Aorta (tissue), 5 donors: ENCODE measurements around the gene NOX3. TPM values are rescaled to one million over a fixed set of nuclear protein-coding genes. Genes with fewer than 3 reads are reported as not detected.

ENCODE experiments used
- ATAC-seq: fragments of 200-7000 bp; cut with Tn5 transposase; one replicate; pipeline ENCODE4 v1.9.1; 2022; ENCODE audit warnings: moderate library complexity; ENCODE audit not compliant: low FRiP score
- DNase-seq, 2 donors: peaks; one replicate each; pipeline ENCODE4 v3.0.0-alpha.2; 2020
- H3K27ac ChIP-seq, 2 donors: one replicate each; pipeline ENCODE4 v1.5.1; 2013; ENCODE audit warnings: low read length in 2 of 2, mild to moderate bottlenecking in 2 of 2, moderate library complexity in 2 of 2, control low read depth in 1 of 2, inconsistent platforms in 1 of 2, low read depth in 1 of 2
- H3K27me3 ChIP-seq, 2 donors: one replicate each; pipeline ENCODE4 v1.6.1; 2013; ENCODE audit warnings: control low read depth in 1 of 2, low read length in 1 of 2, mild to moderate bottlenecking in 1 of 2, moderate library complexity in 1 of 2; ENCODE audit not compliant: insufficient read depth in 2 of 2, control insufficient read depth in 1 of 2
- H3K36me3 ChIP-seq, 2 donors: one replicate each; pipeline ENCODE4 v1.6.1; 2013; ENCODE audit warnings: control low read depth in 1 of 2, low read length in 1 of 2, mild to moderate bottlenecking in 1 of 2; ENCODE audit not compliant: insufficient read depth in 2 of 2, control insufficient read depth in 1 of 2
- H3K4me1 ChIP-seq, 2 donors: one replicate each; pipeline ENCODE4 v1.6.1; 2013; ENCODE audit warnings: low read length in 2 of 2, control low read depth in 1 of 2, mild to moderate bottlenecking in 1 of 2, moderate library complexity in 1 of 2; ENCODE audit not compliant: insufficient read depth in 2 of 2, control insufficient read depth in 1 of 2
- H3K4me3 ChIP-seq, 2 donors: one replicate each; pipeline ENCODE4 v1.5.1; 2013; ENCODE audit warnings: low read length in 2 of 2, control low read depth in 1 of 2, mild to moderate bottlenecking in 1 of 2
- H3K9me3 ChIP-seq: one replicate; pipeline ENCODE4 v1.6.1; 2013; ENCODE audit warnings: mild to moderate bottlenecking, low read length; ENCODE audit not compliant: control insufficient read depth
- WGBS, 2 donors: extraction: QIAGEN DNeasy Blood & Tissue Kit; methylation state at CpG; one replicate each; pipeline ENCODE4 v1.1.7; 2013; 5-methylcytosine and 5-hydroxymethylcytosine counted together
- intact Hi-C, 2 donors: fragments of 100-400 bp; cut with DNase I; formaldehyde crosslinking; loops; one replicate each; pipeline versions ENCODE4 v1.14.2 to v1.15.0; 2022
- long read RNA-seq, 2 donors: library from polyadenylated mRNA; unstranded; transcript quantifications; one replicate each; pipeline ENCODE4 v2.0.0, GENCODE V29; 2020 to 2021
- polyA plus RNA-seq, 2 donors: library from polyadenylated mRNA; stranded (reverse); fragments of 200-250 nt; gene quantifications; one replicate each; pipeline ENCODE4 v1.2.3, GENCODE V29; 2013
- total RNA-seq, 2 donors: library from RNA; stranded (reverse); fragmentation: NEBNext Ultra II Directional; extraction: Animal tissue kit (Norgen Biotek cat#: 25700); gene quantifications; one replicate each; pipeline ENCODE4 v1.2.1, GENCODE V29; 2021
- donor health status: healthy with polysubstance abuse.
- donor health status: Bipolar disorder and iron deficiency.
- donor health status: DM: no; HTN: no; CAD: no.
- donor health status: DM: no; HTN: no; CAD: no.
- donor health status: DM: yes; HTN: yes; CAD: no.

The NOX3 gene
- total RNA-seq (not detected), polyA plus RNA-seq (not detected)
- long read RNA-seq, donor 1 = 0 reads
- long read RNA-seq, donor 2 = 0 reads

DNA sequence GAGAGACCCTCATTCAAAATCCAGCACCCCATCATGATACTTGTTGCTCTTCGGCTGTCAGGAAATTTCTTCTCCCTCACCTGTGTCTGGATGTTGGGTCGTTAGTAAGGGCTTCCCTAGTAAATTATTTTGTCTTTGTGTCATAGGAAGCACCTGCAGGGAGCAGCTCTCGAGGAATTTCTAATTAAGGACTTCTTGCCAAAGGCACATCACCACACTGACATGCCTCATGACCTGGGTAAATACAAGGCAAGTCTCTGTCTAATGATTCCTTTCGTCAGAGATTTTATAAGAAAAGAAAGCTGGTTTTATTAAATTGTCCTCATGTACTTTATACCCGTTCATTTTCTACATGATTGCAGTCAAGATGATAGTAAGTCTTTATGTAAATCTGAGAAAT is at the start of gene NOX3:
TSS of gene NOX3 (minus strand) at position 74 of the 400 bp plus-strand sequence. CDS start at position 35, 39 bp downstream.
- 80 to 85% methylated on average over 5 of the region's 5 CpGs for WGBS, 2 donors
- DNase-seq (no peak), ATAC-seq (no peak)
- Histone ChIP-seq H3K27me3 (no peaks in the 10 kb centered on the region), H3K4me3 (no peak within 1 kb of the TSS), H3K4me1 (no peaks in the 10 kb centered on the region), H3K36me3 (no peaks in the 10 kb centered on the region), H3K9me3 (no peaks in the 10 kb centered on the region), H3K27ac (no peak within 1 kb of the TSS)
- intact Hi-C loops = no loop called here

- DNase-seq = no peak
- ATAC-seq = peak; percentile 29
- Histone ChIP-seq H3K36me3 (no peaks in the 10 kb centered on the region), H3K4me3 (no peak overlapping the region), H3K9me3 (no peaks in the 10 kb centered on the region), H3K4me1 (peaks cover 0 to 3% of the 10 kb centered on the region in 2 donors), H3K27me3 (no peaks in the 10 kb centered on the region), H3K27ac (peak overlapping the region; percentile 64 to 82)
- 13 to 15% methylated on average over 5 of the region's 5 CpGs for WGBS, 2 donors
- intact Hi-C loops = loop anchor here in 1 of 2 donors (1.0 kb wide), 1 partner anchor 10 kb away; no protein-coding TSS in a partner anchor
Measured at GRCh38 chr6:155504848-155505607, 49.4 kb upstream of the NOX3 start.

GRCh38 chr6:155502393-155502792 is 46.8 kb upstream of the NOX3 start:
- intact Hi-C loops = no loop called here
- Histone ChIP-seq H3K9me3 (no peaks in the 10 kb centered on the region), H3K36me3 (no peaks in the 10 kb centered on the region), H3K27me3 (no peaks in the 10 kb centered on the region), H3K27ac (no peak overlapping the region), H3K4me1 (peaks cover 0 to 3% of the 10 kb centered on the region in 2 donors), H3K4me3 (no peak overlapping the region)
- ATAC-seq (no peak), DNase-seq (no peak)
- WGBS, 2 donors = 95 to 100% methylated on average over 1 of the region's 1 CpG

DNA sequence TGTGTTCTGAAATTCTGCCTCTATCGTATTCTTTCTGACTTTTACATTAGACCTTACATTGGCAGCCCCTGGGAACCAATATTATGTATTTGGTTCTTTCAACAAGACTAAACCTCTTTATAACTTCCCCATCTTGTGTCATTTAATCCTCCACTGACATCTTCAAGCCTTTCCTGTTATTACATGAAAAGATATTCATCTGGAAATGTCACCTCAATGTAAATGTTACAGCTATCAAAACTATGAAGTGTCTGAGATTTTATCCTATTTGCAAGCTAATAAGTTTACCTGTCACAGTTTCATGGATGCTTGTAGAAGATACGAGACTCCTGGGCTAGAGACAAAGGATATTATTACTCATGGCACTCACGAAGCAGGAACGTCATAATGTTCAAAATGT is 43.9 kb upstream of the NOX3 start:
- intact Hi-C loops = loop anchor here in 1 of 2 donors (10.0 kb wide), 1 partner anchor 85 kb away; no protein-coding TSS in a partner anchor
- peaks cover 0 to 7% of the 10 kb centered on the region in 2 donors for H3K4me1 ChIP-seq
- H3K27ac ChIP-seq = no peak overlapping the region
- H3K27me3 ChIP-seq = no peaks in the 10 kb centered on the region
- no peaks in the 10 kb centered on the region for H3K9me3 ChIP-seq
- no peak for DNase-seq
- H3K36me3 ChIP-seq = no peaks in the 10 kb centered on the region
- no peak for ATAC-seq
- WGBS, 2 donors = 92 to 97% methylated on average over 4 of the region's 4 CpGs
- H3K4me3 ChIP-seq = no peak overlapping the region

DNA sequence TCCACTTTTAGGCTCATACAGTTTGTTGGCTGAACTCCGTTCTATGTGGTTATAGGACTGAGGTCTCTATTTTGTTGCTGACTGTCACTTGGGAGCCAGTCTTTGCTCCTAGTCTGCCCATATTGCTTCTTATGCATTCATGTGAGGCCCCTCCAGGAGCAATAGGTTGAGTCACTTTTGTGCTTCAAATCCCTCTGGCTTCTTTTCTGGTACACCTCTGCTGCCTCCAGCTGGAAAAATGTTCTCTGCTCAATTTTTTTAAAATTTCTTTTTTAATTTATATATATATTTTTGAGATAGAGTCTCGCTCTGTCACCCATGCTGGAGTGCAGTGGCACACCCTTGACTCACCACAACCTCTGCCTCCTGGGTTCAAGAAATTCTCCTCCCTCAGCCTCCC is 42.7 kb upstream of the NOX3 start:
- intact Hi-C loops = loop anchor here in 1 of 2 donors (10.0 kb wide), 1 partner anchor 84 kb away; no protein-coding TSS in a partner anchor
- 92 to 98% methylated on average over 2 of the region's 2 CpGs for WGBS, 2 donors

GRCh38 chr6:155497273-155497672 is 41.6 kb upstream of the NOX3 start:
- H3K27ac ChIP-seq = no peak overlapping the region
- WGBS, 2 donors = 95 to 96% methylated on average over 3 of the region's 3 CpGs
- no peaks in the 10 kb centered on the region for H3K9me3 ChIP-seq
- H3K4me1 ChIP-seq = peaks cover 0 to 13% of the 10 kb centered on the region in 2 donors
- DNase-seq (no peak), ATAC-seq (no peak)
- no peaks in the 10 kb centered on the region for H3K36me3 ChIP-seq
- intact Hi-C loops = loop anchor here in 1 of 2 donors (10.0 kb wide), 1 partner anchor 82 kb away; no protein-coding TSS in a partner anchor
- no peak overlapping the region for H3K4me3 ChIP-seq
- no peaks in the 10 kb centered on the region for H3K27me3 ChIP-seq

More for the DNA sequence above, 42.7 kb upstream of the NOX3 start:
- no peaks in the 10 kb centered on the region for H3K36me3 ChIP-seq
- no peak overlapping the region for H3K27ac ChIP-seq
- no peak overlapping the region for H3K4me3 ChIP-seq
- H3K27me3 ChIP-seq = no peaks in the 10 kb centered on the region
- H3K4me1 ChIP-seq = peaks cover 0 to 7% of the 10 kb centered on the region in 2 donors
- no peak for ATAC-seq
- H3K9me3 ChIP-seq = no peaks in the 10 kb centered on the region
- no peak for DNase-seq

DNA sequence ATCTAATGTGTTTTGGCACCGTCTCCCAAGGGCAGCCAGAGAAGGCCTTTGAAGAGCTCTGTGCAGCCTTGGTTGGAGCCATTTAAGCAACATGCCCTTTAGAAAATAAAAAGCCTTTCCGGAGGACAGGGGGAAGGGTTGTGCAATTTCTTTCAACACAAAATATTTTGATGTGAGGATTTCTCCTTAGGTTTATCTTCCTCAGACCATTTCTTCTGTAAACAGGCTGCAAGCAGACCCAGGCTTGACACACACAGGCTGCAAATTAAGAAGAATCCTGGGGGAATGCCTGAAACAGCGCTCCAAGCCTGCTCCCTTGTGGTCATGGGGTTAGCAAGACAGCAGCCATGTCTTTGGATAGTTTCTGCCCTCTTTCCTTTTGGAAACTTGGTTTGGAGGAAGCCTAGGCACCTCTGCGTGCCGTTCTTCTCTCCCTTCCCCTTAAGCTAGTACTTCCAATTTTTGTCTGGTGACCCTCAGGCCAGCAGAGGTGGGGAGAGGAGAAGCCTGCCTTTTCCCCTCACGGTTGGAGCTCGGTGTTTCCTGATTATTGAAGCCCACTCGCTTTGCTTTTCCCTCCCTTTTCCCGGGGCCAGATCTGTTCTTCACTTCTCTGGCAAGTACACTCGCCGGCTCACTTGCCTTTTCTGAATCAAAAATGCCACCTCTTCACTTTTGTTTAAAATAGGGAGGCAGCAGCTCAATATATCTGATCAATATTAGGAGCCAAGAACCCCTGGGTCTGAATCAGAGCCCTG is 39.6 kb upstream of the NOX3 start:
- H3K4me1 ChIP-seq = peaks cover 0 to 18% of the 10 kb centered on the region in 2 donors
- H3K27me3 ChIP-seq = no peaks in the 10 kb centered on the region
- DNase-seq = peak; percentile 52 to 73
- H3K9me3 ChIP-seq = no peaks in the 10 kb centered on the region
- 70 to 73% methylated on average over 11 of the region's 11 CpGs for WGBS, 2 donors
- peak; percentile 73 for ATAC-seq
- no peaks in the 10 kb centered on the region for H3K36me3 ChIP-seq
- H3K27ac ChIP-seq = peak overlapping the region; percentile 81 to 94
- no peak overlapping the region for H3K4me3 ChIP-seq
- intact Hi-C loops = loop anchor here (1.0 to 10.0 kb wide), 2 partner anchors 10 to 80 kb away; no protein-coding TSS in a partner anchor

DNA sequence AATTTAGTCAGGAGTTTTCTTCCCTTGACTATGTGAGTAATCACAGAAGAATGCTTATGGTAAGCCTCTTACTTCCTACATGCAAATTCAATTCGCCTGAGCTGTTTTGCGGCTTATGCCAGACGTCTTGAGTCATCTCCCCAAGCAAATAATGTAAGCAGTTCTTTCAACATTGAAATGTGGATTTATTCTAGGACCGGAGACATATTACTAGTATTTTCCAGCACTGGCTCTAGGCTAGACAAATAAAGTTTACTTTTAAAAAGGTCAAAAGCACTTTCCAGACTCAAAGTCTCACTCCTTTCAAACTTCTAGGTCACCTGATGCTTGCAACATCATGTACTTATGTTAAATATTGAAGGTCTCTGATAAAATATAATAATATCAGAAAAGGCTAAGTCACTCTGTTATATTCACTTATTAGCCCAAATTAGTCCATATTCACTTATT is 38.1 kb upstream of the NOX3 start:
- H3K27me3 ChIP-seq = no peaks in the 10 kb centered on the region
- H3K36me3 ChIP-seq = no peaks in the 10 kb centered on the region
- peaks cover 0 to 18% of the 10 kb centered on the region in 2 donors for H3K4me1 ChIP-seq
- ATAC-seq (peak; percentile 92), DNase-seq (peak; percentile 72 to 79)
- 4 to 7% methylated on average over 4 of the region's 4 CpGs for WGBS, 2 donors
- intact Hi-C loops = loop anchor here (1.0 to 10.0 kb wide), 2 partner anchors 36 to 79 kb away; no protein-coding TSS in a partner anchor
- no peaks in the 10 kb centered on the region for H3K9me3 ChIP-seq
- peak overlapping the region in 1 of 2 donors; percentile 94 for H3K27ac ChIP-seq
- H3K4me3 ChIP-seq = no peak overlapping the region
